Stimulated activated CD8-positive, alpha-beta memory T cell treated with anti-CD3 and anti-CD28 coated beads, Interleukin-15, amount 100 ng/mL, for 1 hour (primary cell): ENCODE results near the gene FOSL1.

Experiments used
- DNase-seq: peaks from one replicate; pipeline ENCODE4 v3.0.0-alpha.2; 2020; ENCODE audit warnings: low read depth

The FOSL1 gene

GRCh38 chr11:65919573-65920371 is 19.6 kb upstream of the FOSL1 start:
- no peak for DNase-seq

- DNase-seq = peak; percentile 97
Measured at GRCh38 chr11:65919141-65919572, 19.0 kb upstream of the FOSL1 start, which contains the start of gene DRAP1. DRAP1 (plus strand) TSS chr11:65919426; CDS start chr11:65919502, 76 bp downstream.

GRCh38 chr11:65918211-65919140 is 18.3 kb upstream of the FOSL1 start, which contains the start of gene C11orf68:
C11orf68 (minus strand) TSS chr11:65919062; CDS start chr11:65919031, 31 bp downstream.
- DNase-seq = no peak

GRCh38 chr11:65917434-65918210 is 17.4 kb upstream of the FOSL1 start:
- no peak for DNase-seq

GRCh38 chr11:65917077-65917433 is 16.9 kb upstream of the FOSL1 start:
- no peak for DNase-seq

- no peak for DNase-seq
Measured at GRCh38 chr11:65916391-65916790, 16.2 kb upstream of the FOSL1 start.

GRCh38 chr11:65915821-65916251 is 15.6 kb upstream of the FOSL1 start:
- DNase-seq = no peak

- DNase-seq = no peak
Measured at GRCh38 chr11:65915101-65915820, 15.1 kb upstream of the FOSL1 start.

GRCh38 chr11:65912845-65913244 is 12.7 kb upstream of the FOSL1 start:
- no peak for DNase-seq

GRCh38 chr11:65911682-65912568 is 11.7 kb upstream of the FOSL1 start:
- DNase-seq = no peak

- DNase-seq = no peak
Measured at GRCh38 chr11:65907878-65908277, 7.7 kb upstream of the FOSL1 start.

- no peak for DNase-seq
Measured at GRCh38 chr11:65906602-65907001, 6.4 kb upstream of the FOSL1 start.

GRCh38 chr11:65903715-65904114 is 3.5 kb upstream of the FOSL1 start:
- DNase-seq = no peak

- DNase-seq = no peak
Measured at GRCh38 chr11:65903068-65903481, 2.9 kb upstream of the FOSL1 start.

- DNase-seq = no peak
Measured at GRCh38 chr11:65900899-65901180, 652 bp upstream of the FOSL1 start.

- DNase-seq = no peak
Measured at GRCh38 chr11:65899356-65900124, 648 bp downstream of the FOSL1 start.

GRCh38 chr11:65898656-65899355 is 1.4 kb downstream of the FOSL1 start:
- no peak for DNase-seq

GRCh38 chr11:65897020-65897471 is 3.1 kb downstream of the FOSL1 start:
- DNase-seq = no peak
